SIG-M5 treated with dmso at 0.1 percent for 504 hours (cell line): Measurements from ENCODE around the gene OR13C4.
"Not testable (repeated sequence)": the region's sequence is repeated elsewhere in the genome, so short reads cannot be mapped to it uniquely, and the experiment has no call there.

Source experiments
- DNase-seq: peaks from one replicate; lab custom pipeline; 2025; ENCODE audit not compliant: unreplicated experiment; lab: John Stamatoyannopoulos, UW

The OR13C4 gene

GRCh38 chr9:104527109-104527508, at the start of gene OR13C4:
TSS of gene OR13C4 (minus strand) at chr9:104527209. CDS start at chr9:104527209, 0 bp downstream.
- no peak for DNase-seq

DNA sequence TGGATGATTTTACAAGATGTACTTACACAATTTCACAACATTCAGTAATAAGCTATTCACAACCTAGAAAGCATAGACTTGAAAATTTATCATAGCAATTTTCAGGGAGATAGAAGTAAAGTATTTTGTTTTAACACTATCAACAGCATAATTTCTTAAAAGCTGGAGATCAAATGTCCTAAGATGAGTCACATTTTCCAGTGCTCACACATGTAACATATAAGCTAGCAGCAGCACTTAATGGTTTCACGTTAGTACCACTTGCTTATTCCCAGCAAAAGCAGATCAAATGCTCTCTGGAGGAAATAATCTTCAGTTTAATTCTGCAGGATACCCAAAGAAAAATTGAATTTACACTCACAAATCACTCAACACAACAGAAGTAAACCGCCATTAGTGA, 48.4 kb upstream of the OR13C4 start:
- no peak for DNase-seq

DNA sequence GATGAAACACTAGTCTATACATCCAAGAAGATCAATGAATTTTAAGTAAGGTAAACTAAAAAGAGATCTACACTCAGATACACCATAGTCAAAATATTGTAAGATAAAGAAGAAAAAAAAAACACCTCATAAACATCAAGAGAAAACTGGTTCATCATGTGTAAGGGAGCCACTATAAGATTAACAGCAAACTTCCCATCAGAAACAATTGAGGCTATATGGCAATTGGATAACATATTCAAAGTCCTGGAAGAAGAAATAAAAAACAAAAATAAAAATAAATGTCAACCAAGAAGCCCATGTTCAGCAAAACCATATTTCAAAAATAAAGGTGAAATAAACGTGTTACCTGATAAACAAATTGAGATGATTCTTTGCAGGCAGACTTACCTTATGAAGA, 45.6 kb upstream of the OR13C4 start:
- DNase-seq: no peak

- DNase-seq: no peak
Measured at GRCh38 chr9:104568868-104569267, 41.9 kb upstream of the OR13C4 start, which contains the start of gene OR13C8. TSS of gene OR13C8 (plus strand) at chr9:104569168. CDS start at chr9:104569168, 0 bp downstream.

- no peak for DNase-seq
Measured at GRCh38 chr9:104564358-104564757, 37.3 kb upstream of the OR13C4 start.

DNA sequence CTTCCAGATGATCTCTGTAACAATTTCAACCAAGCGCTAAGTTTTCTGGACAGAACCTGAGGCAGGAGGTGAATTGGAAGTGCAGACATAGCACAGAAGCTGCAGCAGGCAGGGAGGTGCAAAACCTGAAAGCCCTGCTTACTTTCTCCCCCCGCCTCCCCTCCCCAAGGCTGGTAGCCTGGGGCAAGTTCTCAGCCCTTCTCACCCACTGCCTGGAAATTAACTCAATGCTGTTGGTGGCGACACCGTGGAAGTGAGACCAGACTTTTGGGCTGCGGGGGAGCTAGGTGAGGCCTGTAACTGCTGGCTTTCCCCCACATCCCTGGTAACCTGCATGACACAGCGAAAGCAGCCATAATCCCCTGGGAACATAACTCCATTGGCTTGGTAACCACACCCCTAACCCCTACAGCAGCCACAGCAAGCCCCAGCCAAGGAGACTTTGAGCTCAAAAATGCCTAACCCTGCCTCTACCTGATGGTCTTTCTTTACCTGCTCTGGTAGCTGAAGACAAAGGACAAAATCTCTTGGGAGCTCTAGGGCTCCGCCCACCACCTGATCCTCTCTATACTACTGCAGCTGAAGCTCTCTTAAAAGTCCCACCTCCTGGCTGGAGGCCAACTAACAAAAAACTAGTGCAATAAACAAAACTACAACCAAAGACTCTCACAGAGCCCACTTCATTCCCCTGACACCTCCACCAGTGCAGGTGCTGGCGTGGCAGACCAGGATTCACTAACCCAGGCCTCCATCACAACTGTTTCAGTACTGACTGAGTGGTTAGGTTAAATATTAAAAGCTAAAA, 30.0 kb upstream of the OR13C4 start:
- no peak for DNase-seq

- DNase-seq: no peak
Measured at GRCh38 chr9:104555521-104555920, 28.5 kb upstream of the OR13C4 start.

DNA sequence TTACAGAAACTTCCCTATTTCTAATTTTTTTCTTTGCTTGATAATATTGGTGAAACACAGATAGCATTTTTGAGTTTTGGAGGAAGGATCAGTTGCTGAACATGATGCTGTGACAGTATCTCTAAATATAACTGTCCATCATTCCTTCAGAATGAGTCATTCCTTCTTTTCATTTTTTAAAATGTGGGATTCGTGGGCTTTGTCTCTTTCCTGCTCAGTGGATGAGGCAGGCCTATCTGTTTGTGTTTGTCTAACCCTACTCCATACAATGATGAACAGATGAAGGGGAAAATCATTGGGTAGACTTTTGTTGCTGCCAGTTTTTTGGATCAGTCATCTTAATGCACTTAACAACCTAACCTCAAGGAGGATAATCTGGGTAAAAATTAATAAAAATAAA, 26.3 kb upstream of the OR13C4 start:
- DNase-seq: no peak

- no peak for DNase-seq
Measured at GRCh38 chr9:104544644-104545043, 17.6 kb upstream of the OR13C4 start.

GRCh38 chr9:104539275-104539674, 12.3 kb upstream of the OR13C4 start:
- DNase-seq: no peak

GRCh38 chr9:104536756-104537155, 9.7 kb upstream of the OR13C4 start, which contains the start of gene OR13C3:
TSS of gene OR13C3 (minus strand) at chr9:104536856. CDS start at chr9:104536723, 133 bp downstream.
- no peak for DNase-seq

DNA sequence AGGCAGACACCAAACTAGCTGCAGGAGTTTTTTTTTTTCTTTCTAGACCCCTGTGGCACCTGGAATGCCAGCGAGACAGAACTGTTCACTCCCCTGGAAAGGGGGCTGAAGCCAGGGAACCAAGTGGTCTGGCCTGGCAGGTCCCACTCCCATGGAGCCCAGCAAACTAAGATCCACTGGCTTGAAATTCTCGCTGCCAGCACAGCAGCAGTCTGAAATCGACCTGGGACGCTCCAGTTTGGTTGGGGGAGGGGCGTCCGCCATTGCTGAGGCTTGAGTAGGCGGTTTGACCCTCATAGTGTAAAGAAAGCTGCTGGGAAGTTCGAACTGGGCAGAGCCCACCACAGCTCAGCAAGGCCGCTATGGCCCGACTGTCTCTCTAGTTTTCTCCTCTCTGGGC, 6.8 kb downstream of the OR13C4 start:
- DNase-seq: not testable (repeated sequence)

DNA sequence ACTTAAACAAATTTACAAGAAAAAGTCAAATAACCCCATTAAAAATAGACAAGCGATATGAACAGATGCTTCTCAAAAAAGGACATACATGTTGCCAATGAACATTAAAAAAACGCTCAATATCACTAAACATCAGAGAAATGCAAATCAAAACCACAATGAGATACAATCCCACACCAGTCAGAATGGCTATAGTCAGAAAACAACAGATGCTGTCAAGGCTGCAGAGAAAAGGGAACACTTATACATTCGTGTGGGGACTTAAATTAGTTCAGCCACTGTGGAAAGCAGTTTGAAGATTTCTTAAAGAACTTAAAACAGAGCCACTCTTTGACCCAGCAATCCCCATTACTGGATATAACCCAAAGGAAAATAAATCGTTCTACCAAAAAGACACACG, 12.1 kb downstream of the OR13C4 start:
- DNase-seq: no peak

GRCh38 chr9:104506565-104506964, 20.4 kb downstream of the OR13C4 start:
- DNase-seq: no peak

- no peak for DNase-seq
Measured at GRCh38 chr9:104503963-104504362, 23.0 kb downstream of the OR13C4 start, which contains the start of gene OR13F1. TSS of gene OR13F1 (plus strand) at chr9:104504263. CDS start at chr9:104504263, 0 bp downstream.

- no peak for DNase-seq
Measured at GRCh38 chr9:104503440-104503839, 23.6 kb downstream of the OR13C4 start.

GRCh38 chr9:104494808-104495207, 32.2 kb downstream of the OR13C4 start:
- peak; percentile 10 for DNase-seq

DNA sequence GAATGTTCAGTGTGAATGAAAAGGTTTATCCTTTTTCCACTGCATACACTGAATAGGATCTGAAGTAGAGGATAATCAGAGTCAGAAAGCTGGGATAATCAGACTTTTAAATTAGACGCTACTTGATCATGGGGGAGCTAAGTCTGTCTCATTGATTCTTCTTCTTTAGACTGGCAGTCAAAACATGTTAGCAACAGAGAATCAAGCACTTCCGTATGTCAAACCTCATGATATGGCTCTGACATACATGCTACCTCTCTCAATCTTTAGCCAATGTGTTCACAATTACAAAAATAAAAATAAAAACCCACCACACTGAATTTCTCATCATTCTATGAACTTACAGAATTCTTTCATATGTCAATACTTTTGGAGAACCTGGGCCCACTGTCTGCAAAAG, 42.0 kb downstream of the OR13C4 start:
- no peak for DNase-seq

DNA sequence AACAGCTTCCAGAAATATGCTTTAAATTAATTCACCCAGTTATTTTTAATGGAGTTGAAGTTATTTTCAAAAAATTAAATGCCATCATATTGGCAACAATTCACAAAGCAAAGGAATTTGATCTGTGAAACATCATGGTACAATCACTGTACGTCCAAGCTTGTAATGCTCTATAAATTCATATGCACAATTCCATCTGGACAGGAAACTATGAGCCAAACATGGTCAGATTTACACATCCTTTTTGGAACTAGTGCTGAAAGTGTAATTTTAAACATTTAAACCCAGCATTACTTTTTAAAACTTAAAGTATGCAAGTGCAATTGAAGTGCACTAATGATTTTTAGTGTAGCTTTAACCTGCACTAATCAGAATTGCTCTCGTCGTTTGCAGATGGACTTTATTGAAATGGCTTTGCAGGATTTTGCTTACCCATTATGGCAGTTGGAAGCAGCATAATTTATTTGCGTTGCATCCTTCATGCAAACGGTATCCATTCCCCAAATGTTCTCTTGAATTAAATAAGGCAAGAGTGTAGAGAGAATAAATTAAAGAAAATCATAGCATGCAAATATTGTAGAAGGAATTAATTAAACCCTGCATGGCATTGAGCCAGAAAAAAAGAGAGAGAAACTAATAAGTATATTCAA, 44.0 kb downstream of the OR13C4 start:
- DNase-seq: no peak
